Germinal center (tissue), 1 donor: ENCODE results near the gene SERPINC1.
"Not testable (repeated sequence)": the region's sequence is repeated elsewhere in the genome, so short reads cannot be mapped to it uniquely, and the experiment has no call there.

Experiments used
- DNase-seq: peaks from one replicate; pipeline ENCODE4 v3.0.0; 2012; ENCODE audit warnings: mixed read lengths, low spot score

The SERPINC1 gene

DNA sequence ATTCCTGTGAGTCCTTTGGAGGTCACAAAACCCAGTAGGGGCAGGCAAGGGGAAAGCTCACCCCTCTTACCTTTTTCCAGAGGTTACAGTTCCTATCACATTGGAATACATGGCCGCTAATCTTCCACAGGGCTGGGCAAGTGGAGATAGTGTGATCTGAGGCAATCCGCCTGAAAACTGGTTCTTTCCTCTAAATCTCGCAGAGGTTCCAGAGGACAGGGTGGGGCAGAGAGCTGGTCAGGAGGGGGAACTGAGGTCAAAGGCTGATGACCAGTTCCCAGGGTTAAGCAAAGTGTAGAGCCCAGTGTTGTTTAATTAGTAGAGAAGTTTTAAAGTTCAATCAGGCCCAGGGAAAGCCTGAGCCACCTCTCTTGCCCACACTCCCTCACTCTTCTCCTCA lies at the start of gene SERPINC1:
TSS of gene SERPINC1 (minus strand) at position 179 of the 400 bp plus-strand sequence. CDS start at position 111, 68 bp downstream.
- no peak for DNase-seq

GRCh38 chr1:173965896-173966295 lies 48.8 kb upstream of the SERPINC1 start:
- not testable (repeated sequence) for DNase-seq

GRCh38 chr1:173963477-173963876 lies 46.4 kb upstream of the SERPINC1 start:
- no peak for DNase-seq

GRCh38 chr1:173960625-173961024 lies 43.5 kb upstream of the SERPINC1 start:
- no peak for DNase-seq

DNA sequence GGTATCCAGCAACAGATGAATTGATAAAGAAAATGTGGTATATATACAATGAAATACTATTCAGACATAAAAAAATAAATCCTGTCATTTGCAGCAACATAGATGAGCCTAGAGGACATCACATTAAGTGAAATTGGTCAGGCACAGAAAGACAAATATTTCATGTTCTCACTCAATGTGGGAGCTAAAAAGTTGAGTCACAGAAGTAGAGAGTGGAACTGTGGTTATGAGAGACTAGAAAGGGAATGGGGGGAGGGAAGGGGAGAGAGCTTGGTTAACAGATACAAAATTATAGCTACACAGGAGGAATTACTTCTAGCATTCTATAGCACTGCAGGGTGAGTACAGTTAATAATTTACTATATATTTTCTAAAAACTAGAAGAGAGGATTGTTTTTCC lies 37.1 kb upstream of the SERPINC1 start:
- no peak for DNase-seq

DNA sequence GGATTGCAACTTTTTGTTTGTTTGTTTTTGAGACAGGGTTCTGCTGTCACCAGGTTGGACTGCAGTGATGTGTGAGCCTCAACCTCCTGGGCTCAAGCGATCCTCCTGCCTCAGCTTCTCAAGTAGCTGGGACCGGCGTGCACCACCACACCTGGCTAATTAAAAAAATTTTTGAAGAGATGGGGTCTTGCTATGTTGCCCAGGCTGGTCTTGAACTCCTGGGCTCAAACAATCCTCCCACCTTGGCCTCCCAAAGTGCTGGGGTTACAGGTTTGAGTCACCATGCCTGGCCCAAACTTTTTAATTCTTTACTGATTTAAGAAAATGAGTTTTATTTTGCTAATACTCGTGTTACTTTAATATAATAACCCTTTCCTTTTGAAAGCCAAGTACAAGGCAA lies 31.5 kb upstream of the SERPINC1 start:
- DNase-seq = no peak

- no peak for DNase-seq
These were observed 29.3 kb upstream of the SERPINC1 start for GRCh38 chr1:173946380-173946921.

GRCh38 chr1:173937062-173937461 lies 19.9 kb upstream of the SERPINC1 start:
- no peak for DNase-seq

DNA sequence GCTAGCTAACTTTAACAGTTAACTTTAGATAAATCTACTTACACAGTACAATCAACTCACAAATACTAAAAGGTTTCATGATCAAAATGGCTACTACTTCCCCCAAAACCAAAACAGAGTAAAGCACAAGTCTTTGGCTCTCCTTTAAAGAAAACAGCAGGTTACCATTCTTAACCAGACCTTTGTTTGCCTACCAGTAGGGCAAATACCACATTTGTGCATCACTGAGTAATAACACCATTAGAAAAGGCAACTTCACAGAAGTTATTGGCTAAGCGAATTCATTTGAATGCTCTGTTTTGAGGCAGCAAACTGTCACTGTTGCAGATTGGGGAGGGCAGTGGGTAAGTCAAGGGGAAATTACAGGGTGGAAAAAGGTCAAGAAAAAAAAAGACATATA lies 17.3 kb upstream of the SERPINC1 start:
- no peak for DNase-seq

DNA sequence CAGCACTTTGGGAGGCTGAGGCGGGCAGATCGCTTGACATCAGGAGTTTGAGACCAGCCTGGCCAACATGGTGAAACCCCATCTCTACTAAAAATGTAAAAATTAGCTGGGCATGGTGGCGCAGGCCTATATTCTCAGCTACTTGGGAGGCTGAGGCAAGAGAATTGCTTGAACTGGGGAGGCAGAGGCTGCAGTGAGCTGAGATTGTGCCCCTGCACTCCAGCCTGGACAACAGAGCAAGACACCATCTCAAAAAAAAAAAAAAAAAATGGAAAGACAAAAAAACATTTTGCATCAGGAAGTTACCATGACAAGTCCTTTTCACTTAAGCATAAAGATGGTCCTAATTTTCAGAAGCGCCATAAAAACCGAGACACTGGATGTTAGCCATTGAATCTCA lies 13.4 kb upstream of the SERPINC1 start:
- not testable (repeated sequence) for DNase-seq

- DNase-seq = no peak
These were observed 8.4 kb upstream of the SERPINC1 start for GRCh38 chr1:173925306-173926242.

DNA sequence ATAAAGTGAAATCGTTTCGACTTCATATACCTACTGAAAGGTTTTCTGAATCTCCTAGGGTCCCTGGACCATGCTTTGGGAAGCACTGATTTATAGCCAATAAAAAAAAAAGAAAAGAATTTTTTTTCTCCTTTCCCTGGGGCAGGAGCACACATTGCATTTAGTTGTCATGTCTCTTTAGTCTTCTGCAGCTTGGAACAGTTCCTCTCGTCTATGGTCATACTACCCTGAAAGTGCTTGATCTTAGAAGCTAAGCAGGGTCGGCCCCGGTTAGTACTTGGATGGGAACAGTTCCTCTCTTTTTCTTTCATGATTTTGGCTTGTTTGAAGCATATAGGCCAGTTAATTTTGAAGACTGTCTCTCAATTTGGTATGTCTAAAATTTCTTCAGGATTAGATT lies 3.7 kb upstream of the SERPINC1 start:
- DNase-seq = no peak

DNA sequence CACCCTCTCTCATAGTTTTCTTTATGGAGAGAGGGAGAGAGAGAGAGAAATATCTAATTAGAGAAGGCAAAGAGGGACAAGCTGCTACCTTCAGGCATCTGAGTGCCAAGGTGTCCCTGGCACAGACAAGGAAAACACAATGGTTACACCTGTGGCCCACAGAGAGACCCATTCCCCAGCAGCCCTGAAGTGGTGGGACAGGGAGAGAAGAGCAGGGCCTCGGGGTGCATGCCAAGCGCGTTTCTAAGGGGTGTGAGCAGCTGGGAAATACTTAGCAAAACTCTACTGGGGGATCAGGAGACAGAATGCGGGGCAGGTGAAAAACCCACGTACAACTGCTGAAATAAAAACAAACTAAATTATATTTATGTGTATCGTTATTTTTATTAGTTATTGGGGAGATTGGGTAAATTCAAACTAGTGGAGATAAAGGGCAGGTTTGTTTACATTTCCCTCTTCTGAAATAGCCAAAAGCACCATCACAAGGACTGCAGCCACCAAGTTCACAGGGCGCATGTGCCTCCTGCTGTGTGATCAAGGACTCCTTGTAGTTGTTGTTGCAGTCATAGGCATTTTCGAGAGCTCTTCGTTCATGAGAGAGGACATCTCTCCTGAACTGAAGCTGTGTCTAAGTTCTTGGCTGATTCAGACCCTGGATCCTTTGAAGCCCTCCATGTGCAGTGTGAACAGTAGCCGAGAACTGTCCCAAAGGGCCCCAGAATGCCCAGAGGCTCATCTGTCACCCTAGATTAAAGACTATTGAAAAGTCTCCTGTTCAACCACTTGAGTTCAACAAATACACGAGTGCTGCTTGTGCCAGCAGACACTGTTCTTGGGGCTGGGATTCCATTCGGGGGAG lies 737 bp upstream of the SERPINC1 start:
- DNase-seq = no peak

DNA sequence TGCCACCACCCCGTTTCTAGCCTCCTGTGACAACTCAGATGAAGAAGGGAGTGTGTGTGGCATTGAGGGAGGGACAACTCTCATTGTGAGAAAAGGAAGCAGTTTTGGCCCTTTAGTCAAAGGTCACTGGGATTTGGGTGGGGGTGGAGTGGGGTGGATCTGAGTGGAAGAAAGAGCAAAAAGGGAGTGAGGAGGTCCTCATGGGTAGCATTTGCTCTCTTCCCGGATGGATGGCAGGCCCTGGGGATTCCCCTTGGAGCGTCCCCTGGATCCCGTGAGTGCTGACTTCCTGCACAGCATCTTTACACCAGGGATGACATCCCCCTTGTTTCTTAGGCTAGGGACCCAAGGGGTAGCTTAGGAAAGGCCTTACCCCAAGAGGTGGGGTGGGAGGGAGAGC lies 460 bp downstream of the SERPINC1 start:
- DNase-seq = no peak

DNA sequence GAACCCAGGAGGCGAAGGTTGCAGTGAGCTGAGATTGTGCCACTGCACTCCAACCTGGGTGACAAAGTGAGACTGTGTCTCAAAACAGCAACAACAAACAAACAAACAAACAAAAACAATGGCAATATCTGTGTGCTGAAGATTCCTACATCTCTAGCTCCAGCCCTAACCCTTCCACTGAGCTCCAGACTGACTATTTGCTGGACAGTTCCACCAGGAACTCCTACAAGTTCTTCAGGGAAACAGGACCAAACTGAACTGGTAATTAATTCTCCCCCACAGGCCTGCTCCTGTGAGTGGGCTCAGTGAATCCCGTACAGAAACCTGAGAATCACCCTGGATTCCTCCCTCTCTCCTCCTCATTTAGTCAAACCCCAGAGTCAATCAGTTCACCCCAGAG lies 1.5 kb downstream of the SERPINC1 start:
- no peak for DNase-seq

- DNase-seq = peak; percentile 66
These were observed 2.7 kb downstream of the SERPINC1 start for GRCh38 chr1:173914366-173914871.

GRCh38 chr1:173913111-173913510 lies 4.0 kb downstream of the SERPINC1 start:
- DNase-seq = no peak

DNA sequence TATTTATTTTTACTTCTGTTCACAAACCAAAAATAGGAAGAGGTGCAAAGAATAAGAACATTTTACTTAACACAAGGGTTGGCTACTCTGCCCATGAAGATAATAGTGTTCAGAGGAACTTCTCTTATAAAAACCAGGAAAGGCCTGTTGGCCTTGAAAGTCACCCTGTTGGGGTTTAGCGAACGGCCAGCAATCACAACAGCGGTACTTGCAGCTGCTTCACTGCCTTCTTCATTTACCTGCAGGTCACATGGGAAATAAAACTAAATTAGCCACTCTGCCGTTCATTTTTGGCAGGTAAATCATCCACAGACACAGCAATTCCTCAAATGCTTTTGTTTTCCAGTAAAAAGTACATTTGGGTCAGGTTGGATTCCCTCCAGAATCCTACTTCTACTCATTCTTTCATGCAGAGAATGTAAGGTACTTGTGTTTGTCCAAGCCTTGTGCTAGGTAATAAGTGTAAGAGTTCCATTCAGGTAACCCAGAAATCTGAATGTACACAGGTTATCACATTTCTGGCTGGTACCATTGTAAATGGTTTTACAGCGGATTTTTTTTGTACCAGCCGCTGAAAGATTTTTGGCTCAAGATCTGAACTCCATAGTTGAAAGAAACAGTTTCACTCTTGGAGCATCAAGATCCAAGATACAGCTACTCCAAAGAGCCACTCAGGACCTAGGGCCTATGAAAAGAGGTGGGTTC lies 13.1 kb downstream of the SERPINC1 start:
- DNase-seq = no peak

GRCh38 chr1:173900992-173901391 lies 16.1 kb downstream of the SERPINC1 start:
- DNase-seq = no peak

DNA sequence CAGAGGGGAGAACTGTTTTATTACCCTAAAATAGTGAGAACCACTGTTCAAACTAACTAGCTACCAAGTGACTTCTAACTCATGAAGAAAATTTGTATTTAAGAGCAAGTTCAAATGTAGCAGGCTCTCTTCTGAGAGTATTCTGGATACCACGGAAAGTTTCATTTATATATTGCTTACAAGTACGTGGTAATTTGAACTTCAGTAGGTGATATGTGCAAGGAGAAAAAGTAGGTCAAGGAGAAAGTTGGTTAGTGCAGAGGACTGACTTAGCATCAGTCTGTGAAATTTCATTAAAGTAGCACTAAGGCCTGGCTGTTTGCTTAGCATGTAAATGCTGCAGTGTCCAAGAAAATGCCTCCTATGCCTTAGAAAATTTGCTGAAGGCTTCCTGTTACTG lies 16.7 kb downstream of the SERPINC1 start:
- DNase-seq = no peak

GRCh38 chr1:173894189-173894588 lies 22.9 kb downstream of the SERPINC1 start:
- DNase-seq = no peak

- no peak for DNase-seq
These were observed 23.5 kb downstream of the SERPINC1 start for GRCh38 chr1:173893611-173894010.
